Endothelial cell of umbilical vein (primary cell): Measurements from ENCODE around the gene SPTB. TPM values are rescaled to one million over a fixed set of nuclear protein-coding genes. Genes with fewer than 3 reads are reported as not detected.

Source experiments
- BruUV-seq: library from RNA; stranded (reverse); fragments of 400-500 nt; replicated peaks from 2 replicates; lab custom pipeline; 2021; lab: Mats Ljungman, UMichigan
- CTCF ChIA-PET: fragments of 300-600, 350-600 bp; sonication (Branson Sonifier 250); formaldehyde crosslinking; loops from one replicate; lab custom pipeline; 2021; ENCODE audit warnings: antibody characterized with exemption, inconsistent platforms; lab: Charles Lee
- POLR2A ChIA-PET: fragments of 300-600, 350-600 bp; sonication (Branson Sonifier 250); formaldehyde crosslinking; loops from one replicate; lab custom pipeline; 2021; ENCODE audit warnings: antibody characterized with exemption, inconsistent platforms; lab: Charles Lee
- DNase-seq: peaks from one replicate; pipeline ENCODE4 v3.0.0-alpha.2; 2011; ENCODE audit warnings: low read depth, low spot score
- FAIRE-seq: peaks from 2 replicates; lab custom pipeline; 2011; peaks lifted over from hg19 to GRCh38; lab: Jason Lieb, UNC
- H2AFZ ChIP-seq: 2 replicates; pipeline ENCODE4 v1.6.0; 2012; ENCODE audit warnings: low read depth, low read length, control low read depth, inconsistent platforms
- H3K27ac ChIP-seq: 2 replicates; pipeline ENCODE4 v1.5.1; 2011; ENCODE audit warnings: low read depth, mild to moderate bottlenecking, control low read depth, low read length, moderate library complexity; ENCODE audit not compliant: insufficient read depth
- H3K27me3 ChIP-seq, 2 experiments: 2 replicates each; pipeline versions ENCODE4 v1.6.0 to v1.6.1; 2011; ENCODE audit warnings: low read length in 2 of 2, mixed read lengths in 1 of 2; ENCODE audit not compliant: control insufficient read depth in 2 of 2, insufficient read depth in 2 of 2
- H3K36me3 ChIP-seq, 2 experiments: 2 replicates in 1 of 2; 3 replicates in 1 of 2; pipeline ENCODE4 v1.5.1; 2011; ENCODE audit warnings: low read length in 2 of 2, mild to moderate bottlenecking in 1 of 2, moderate library complexity in 1 of 2; ENCODE audit not compliant: control insufficient read depth in 2 of 2, insufficient read depth in 2 of 2; ENCODE audit errors: extremely low read depth in 1 of 2
- H3K4me1 ChIP-seq: 3 replicates; pipeline ENCODE4 v1.5.1; 2011; ENCODE audit warnings: mild to moderate bottlenecking, low read length; ENCODE audit not compliant: control insufficient read depth, insufficient read depth; ENCODE audit errors: extremely low read depth
- H3K4me2 ChIP-seq: 2 replicates; pipeline ENCODE4 v1.6.1; 2011; ENCODE audit warnings: low read length, control low read depth, mixed read lengths; ENCODE audit not compliant: insufficient read depth
- H3K4me3 ChIP-seq, 3 experiments: fragments of 200-600 bp in 1 of 3; sonication (generic), shearing (Covaris generic) in 1 of 3; replicated peaks in 1 of 3; 2 replicates each; pipeline ENCODE4 v1.5.1; 2011 to 2016; ENCODE audit warnings: control low read depth in 3 of 3, low read length in 3 of 3, mild to moderate bottlenecking in 2 of 3, inconsistent platforms in 1 of 3, low read depth in 1 of 3, moderate library complexity in 1 of 3; ENCODE audit not compliant: insufficient read depth in 1 of 3
- H3K79me2 ChIP-seq: 2 replicates; pipeline ENCODE4 v1.6.0; 2012; ENCODE audit warnings: low read length, inconsistent platforms; ENCODE audit not compliant: control insufficient read depth, insufficient read depth
- H3K9ac ChIP-seq: replicated peaks from 2 replicates; pipeline ENCODE3; 2011; ENCODE audit warnings: low read length, control low read depth; ENCODE audit not compliant: insufficient read depth; ENCODE audit errors: extremely low read depth
- H3K9me1 ChIP-seq: replicated peaks from 3 replicates; pipeline ENCODE4 v1.6.0; 2011; ENCODE audit warnings: mild to moderate bottlenecking, low read length; ENCODE audit not compliant: control insufficient read depth, insufficient read depth; ENCODE audit errors: extremely low read depth
- H3K9me3 ChIP-seq: replicated peaks from 2 replicates; pipeline ENCODE4 v1.5.1; 2012; ENCODE audit warnings: low read length, inconsistent platforms; ENCODE audit not compliant: control insufficient read depth, insufficient read depth
- H4K20me1 ChIP-seq: replicated peaks from 2 replicates; pipeline ENCODE3; 2011; ENCODE audit warnings: mild to moderate bottlenecking, low read length; ENCODE audit not compliant: control insufficient read depth, insufficient read depth; ENCODE audit errors: extremely low read depth
- CTCF ChIP-seq, 2 donors: IDR thresholded peaks; 1 replicate in 1 of 2; 2 replicates in 1 of 2; pipeline ENCODE4 v1.5.1; 2011; ENCODE audit warnings: low read length in 2 of 2, mild to moderate bottlenecking in 2 of 2, moderate library complexity in 2 of 2, control low read depth in 1 of 2, inconsistent platforms in 1 of 2, low read depth in 1 of 2; ENCODE audit not compliant: insufficient read depth in 1 of 2; ENCODE audit errors: extremely low read depth in 1 of 2
- EZH2 ChIP-seq: IDR thresholded peaks from 2 replicates; pipeline ENCODE4 v1.6.1; 2012; ENCODE audit warnings: borderline replicate concordance, low read depth, mild to moderate bottlenecking, moderate library complexity, low read length, inconsistent platforms; ENCODE audit not compliant: severe bottlenecking
- FOS ChIP-seq: IDR thresholded peaks from 2 replicates; pipeline ENCODE4 v1.6.1; 2011; ENCODE audit warnings: mild to moderate bottlenecking, low read length, moderate library complexity, borderline replicate concordance; ENCODE audit not compliant: insufficient read depth
- GATA2 ChIP-seq: IDR thresholded peaks from 2 replicates; pipeline ENCODE4 v1.7.0; 2011; ENCODE audit warnings: low read depth, mild to moderate bottlenecking, moderate library complexity, mixed read lengths, low read length; ENCODE audit not compliant: insufficient read length, insufficient read depth
- JUN ChIP-seq: IDR thresholded peaks from 2 replicates; pipeline ENCODE4 v1.6.1; 2011; ENCODE audit warnings: borderline replicate concordance, low read depth; ENCODE audit not compliant: insufficient read length, insufficient read depth
- MAX ChIP-seq: IDR thresholded peaks from 2 replicates; pipeline ENCODE4 v1.6.1; 2011; ENCODE audit not compliant: insufficient read depth, insufficient read length
- MYC ChIP-seq: IDR thresholded peaks from one replicate; pipeline ENCODE4 v1.6.1; 2011; ENCODE audit warnings: mild to moderate bottlenecking, low read depth, low read length
- POLR2A ChIP-seq: IDR thresholded peaks from 2 replicates; pipeline ENCODE4 v1.6.1; 2012; ENCODE audit warnings: low read depth, mild to moderate bottlenecking, control low read depth, low read length
- POLR2AphosphoS5 ChIP-seq: IDR thresholded peaks from 2 replicates; pipeline ENCODE4 v1.6.1; 2012; ENCODE audit warnings: low read depth, mild to moderate bottlenecking, control low read depth, low read length, moderate library complexity; ENCODE audit not compliant: insufficient read depth
- dilution Hi-C: fragments of 300-500 bp; cut with MboI; formaldehyde crosslinking; loops from one replicate; pipeline ENCODE4 v1.15.0; 2019; ENCODE audit warnings: low sequenced_read_pairs; ENCODE audit not compliant: extremely low pct_ligation_motif_present
- intact Hi-C: fragments of 100-400 bp; cut with micrococcal nuclease; formaldehyde crosslinking; loops from one replicate; pipeline ENCODE4 v1.10.0; 2022
- polyA plus RNA-seq, 4 experiments: library from polyadenylated mRNA; depleted of rRNA in 3 of 4; stranded (reverse) in 3 of 4; unstranded in 1 of 4; fragments of >200 nt; gene quantifications; 2 replicates each; pipeline versions ENCODE4 v1.2.1 to v1.2.3, GENCODE V29; 2011 to 2012; ENCODE audit warnings: missing spikeins in 1 of 4
- total RNA-seq: library from RNA; stranded (reverse); gene quantifications from 2 replicates; pipeline ENCODE4 v1.2.3, GENCODE V29; 2021

The SPTB gene
- total and polyA plus RNA-seq, 2 donors (not counting 3 experiments of a cell fraction or from before 2014, with no cell fraction given), result 0.03 to 0.07 TPM

GRCh38 chr14:64831419-64831818 is 48.3 kb downstream of the SPTB start:
- POLR2A ChIA-PET, result no interaction called here
- no peaks in the 10 kb centered on the region for H3K36me3 ChIP-seq
- dilution Hi-C loops (no loop called here), intact Hi-C loops (no loop called here)
- H3K79me2 ChIP-seq, result no peaks in the 10 kb centered on the region
- H3K27me3 ChIP-seq, result peaks cover 0 to 17% of the 10 kb centered on the region in 2 experiments
- H3K9me3 ChIP-seq, result no peaks in the 10 kb centered on the region
- no peak overlapping the region for H3K4me2 ChIP-seq
- H3K9me1 ChIP-seq, result no peaks in the 10 kb centered on the region
- CTCF ChIA-PET, result interaction anchor here (0.9 to 1.4 kb wide), 3 partner anchors 8 to 60 kb away, joined by 3 to 7 read pairs (median 3); no protein-coding TSS in a partner anchor
- FAIRE-seq, result no peak
- BruUV-seq, result no TSS peak
- no peak overlapping the region for H3K9ac ChIP-seq
- no peak overlapping the region for H3K27ac ChIP-seq
- DNase-seq, result no peak
- no peak overlapping the region for H2AFZ ChIP-seq
- no peak overlapping the region for H3K4me3 ChIP-seq
- TF ChIP-seq POLR2A, result no peak
- no peak for TF ChIP-seq FOS
- TF ChIP-seq EZH2, result no peak
- TF ChIP-seq CTCF (IDR thresholded peaks at IDR 0.05; ENCODE audit: extremely low read depth in 1 of 2, insufficient read depth in 1 of 2, low read depth in 1 of 2, low read length in 2 of 2), result no peak
- TF ChIP-seq JUN, result no peak
- TF ChIP-seq MYC, result no peak
- no peak for TF ChIP-seq GATA2
- TF ChIP-seq MAX, result no peak
- TF ChIP-seq POLR2AphosphoS5, result no peak
- no peaks in the 10 kb centered on the region for H4K20me1 ChIP-seq
- no peaks in the 10 kb centered on the region for H3K4me1 ChIP-seq
